Loucy (cell line): ENCODE results near the gene SMARCB1.

Experiments used
- H2AFZ ChIP-seq: fragments of 200-600 bp; sonication (generic); 2 replicates; pipeline ENCODE4 v1.6.0; 2016; ENCODE audit warnings: antibody characterized with exemption, mild to moderate bottlenecking, low read length, moderate library complexity
- H3F3A ChIP-seq: fragments of 200-600 bp; 2 replicates; pipeline ENCODE4 v1.6.0; 2016; ENCODE audit warnings: antibody characterized with exemption, low read depth, mild to moderate bottlenecking
- H3K27me3 ChIP-seq: fragments of 200-600 bp; sonication (generic); 2 replicates; pipeline ENCODE4 v1.6.1; 2014; ENCODE audit warnings: low read length, mild to moderate bottlenecking; ENCODE audit not compliant: insufficient read depth, poor library complexity, severe bottlenecking
- H3K36me3 ChIP-seq: fragments of 200-600 bp; sonication (generic); 2 replicates; pipeline ENCODE4 v1.6.1; 2016; ENCODE audit warnings: low read length; ENCODE audit not compliant: insufficient read depth
- H3K4me1 ChIP-seq: fragments of 200-600 bp; sonication (generic); 2 replicates; pipeline ENCODE4 v1.5.1; 2014; ENCODE audit warnings: low read length, mild to moderate bottlenecking; ENCODE audit not compliant: insufficient read depth, poor library complexity, severe bottlenecking
- H3K4me2 ChIP-seq: fragments of 200-600 bp; sonication (generic); 2 replicates; pipeline ENCODE4 v1.6.0; 2014; ENCODE audit warnings: antibody characterized with exemption, low read length, low read depth, mild to moderate bottlenecking; ENCODE audit not compliant: poor library complexity, severe bottlenecking
- H3K4me3 ChIP-seq: fragments of 200-600 bp; sonication (generic); 2 replicates; pipeline ENCODE4 v1.5.1; 2014; ENCODE audit warnings: low read length, mild to moderate bottlenecking, mixed read lengths; ENCODE audit not compliant: poor library complexity, severe bottlenecking
- H3K79me2 ChIP-seq: fragments of 200-600 bp; sonication (generic); 2 replicates; pipeline ENCODE4 v1.6.1; 2014; ENCODE audit warnings: low read length; ENCODE audit not compliant: insufficient read depth
- H3K9ac ChIP-seq: fragments of 200-600 bp; sonication (generic); 2 replicates; pipeline ENCODE4 v1.6.0; 2014; ENCODE audit warnings: mild to moderate bottlenecking, low read depth, low read length, moderate library complexity; ENCODE audit not compliant: poor library complexity, severe bottlenecking
- H3K9me2 ChIP-seq: fragments of 200-600 bp; sonication (generic); replicated peaks from 2 replicates; pipeline ENCODE4 v1.6.1; 2016; ENCODE audit warnings: low read depth, low read length, mixed read lengths
- H3K9me3 ChIP-seq: fragments of 200-600 bp; sonication (generic); 2 replicates; pipeline ENCODE4 v1.6.1; 2014; ENCODE audit warnings: mild to moderate bottlenecking, antibody characterized with exemption, low read length, low read depth; ENCODE audit not compliant: insufficient read depth
- H4K20me1 ChIP-seq: fragments of 200-600 bp; sonication (generic); 2 replicates; pipeline ENCODE4 v1.6.0; 2014; ENCODE audit warnings: antibody characterized with exemption, low read length, mild to moderate bottlenecking; ENCODE audit not compliant: insufficient read depth, poor library complexity, severe bottlenecking
- CTCF ChIP-seq: fragments of 200-600 bp; sonication (generic); conservative IDR thresholded peaks from 2 replicates; pipeline ENCODE4 v1.5.1; 2014; ENCODE audit warnings: mild to moderate bottlenecking, antibody characterized with exemption, low read length
- EZH2phosphoT487 ChIP-seq: fragments of 200-600 bp; IDR thresholded peaks from 2 replicates; pipeline ENCODE4 v1.6.1; 2018; ENCODE audit warnings: antibody characterized with exemption, mild to moderate bottlenecking, moderate library complexity, borderline replicate concordance

Gene SMARCB1

GRCh38 chr22:23818541-23818940, 31.8 kb downstream of the SMARCB1 start:
- Histone ChIP-seq H3K36me3 (peaks cover 71% of the 10 kb centered on the region; the same call in 1 of the 2 replicates), H3K4me1 (no peaks in the 10 kb centered on the region)

GRCh38 chr22:23820748-23821211, 34.0 kb downstream of the SMARCB1 start:
- Histone ChIP-seq H3K9ac (no peak overlapping the region), H2AFZ (no peak overlapping the region), H3K9me3 (no peaks in the 10 kb centered on the region), H3K27me3 (no peaks in the 10 kb centered on the region), H3K36me3 (peaks cover 92% of the 10 kb centered on the region; the same call in 1 of the 2 replicates), H3F3A (no peaks in the 10 kb centered on the region), H3K4me1 (no peaks in the 10 kb centered on the region), H3K79me2 (no peaks in the 10 kb centered on the region), H3K9me2 (no peaks in the 10 kb centered on the region), H3K4me2 (no peak overlapping the region), H3K4me3 (no peak overlapping the region), H4K20me1 (no peaks in the 10 kb centered on the region)
- no peak for TF ChIP-seq CTCF
- no peak for TF ChIP-seq EZH2phosphoT487

More at GRCh38 chr22:23818541-23818940, 31.8 kb downstream of the SMARCB1 start:
- no peaks in the 10 kb centered on the region for H4K20me1 ChIP-seq
- TF ChIP-seq EZH2phosphoT487 = no peak
- TF ChIP-seq CTCF = no peak
- H3K4me3 ChIP-seq = no peak overlapping the region
- H3K27me3 ChIP-seq = no peaks in the 10 kb centered on the region
- H3K79me2 ChIP-seq = no peaks in the 10 kb centered on the region
- H3F3A ChIP-seq = no peaks in the 10 kb centered on the region
- no peak overlapping the region for H3K9ac ChIP-seq
- H3K9me3 ChIP-seq = no peaks in the 10 kb centered on the region
- H3K4me2 ChIP-seq = no peak overlapping the region
- H2AFZ ChIP-seq = no peak overlapping the region
- no peaks in the 10 kb centered on the region for H3K9me2 ChIP-seq

- Histone ChIP-seq H3K4me3 (no peak overlapping the region), H2AFZ (no peak overlapping the region), H3K36me3 (peaks cover 92% of the 10 kb centered on the region; the same call in 1 of the 2 replicates), H3K4me1 (no peaks in the 10 kb centered on the region), H3K9ac (no peak overlapping the region), H3K9me3 (no peaks in the 10 kb centered on the region), H3F3A (no peaks in the 10 kb centered on the region), H3K4me2 (no peak overlapping the region), H3K79me2 (no peaks in the 10 kb centered on the region), H3K9me2 (no peaks in the 10 kb centered on the region), H4K20me1 (no peaks in the 10 kb centered on the region), H3K27me3 (no peaks in the 10 kb centered on the region)
- TF ChIP-seq EZH2phosphoT487 = no peak
- no peak for TF ChIP-seq CTCF
These were observed 35.4 kb downstream of the SMARCB1 start for GRCh38 chr22:23822101-23822671.
